Omental fat pad (tissue), 4 donors: Measurements from ENCODE around the gene ACP3. TPM values are rescaled to one million over a fixed set of nuclear protein-coding genes. Genes with fewer than 3 reads are reported as not detected.

Experiments used
- ATAC-seq: fragments of 150-250 bp; one replicate; pipeline ENCODE4 v1.9.1; 2016; ENCODE audit warnings: mild to moderate bottlenecking, moderate library complexity; ENCODE audit not compliant: low FRiP score
- DNase-seq: peaks from one replicate; pipeline ENCODE4 v3.0.0-alpha.2; 2019; ENCODE audit warnings: low spot score
- CTCF ChIP-seq, 3 donors: fragments of 450-650 bp; IDR thresholded peaks; one replicate each; pipeline ENCODE4 v1.5.1; 2016 to 2017; ENCODE audit warnings: antibody characterized with exemption in 3 of 3, mild to moderate bottlenecking in 3 of 3, moderate library complexity in 2 of 3
- total RNA-seq, 4 donors: library from RNA; depleted of rRNA; stranded (reverse); fragments of >200 nt; gene quantifications; one replicate each; pipeline ENCODE4 v1.1.0, GENCODE V29; 2016

Gene ACP3
- total RNA-seq, result 1 to 10 TPM; 2.0 to 4.6 (median 4.2) TPM

GRCh38 chr3:132317229-132317948, at the start of gene ACP3:
ACP3 (plus strand) TSS chr3:132317407; CDS start chr3:132317457, 50 bp downstream.
- TF ChIP-seq CTCF (IDR thresholded peaks at IDR 0.05), result no peak
- ATAC-seq, result peak; percentile 75
- no peak for DNase-seq

GRCh38 chr3:132268956-132269355, 48.3 kb upstream of the ACP3 start:
- no peak for TF ChIP-seq CTCF (IDR thresholded peaks at IDR 0.05)
- DNase-seq (no peak), ATAC-seq (no peak)

DNA sequence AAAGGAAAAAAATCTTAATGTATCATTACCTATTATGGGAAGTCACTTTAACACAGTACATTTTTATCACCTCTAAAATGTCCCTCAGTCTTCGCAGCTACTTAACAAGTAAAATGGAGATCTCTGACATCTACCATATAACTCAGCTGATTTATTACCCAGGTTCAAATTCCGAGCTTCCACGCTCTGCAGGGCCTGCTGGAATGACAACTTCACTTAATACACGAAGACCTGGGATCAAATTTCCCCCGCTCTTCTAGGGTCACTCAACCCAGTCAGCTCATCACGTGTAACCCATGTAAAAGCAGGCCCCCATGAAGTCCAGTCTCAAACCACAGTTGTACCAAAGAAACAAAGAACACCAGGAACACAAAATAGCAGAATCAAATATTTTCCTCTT, 44.2 kb upstream of the ACP3 start:
- no peak for ATAC-seq
- no peak for DNase-seq
- no peak for TF ChIP-seq CTCF (IDR thresholded peaks at IDR 0.05)

GRCh38 chr3:132276228-132276906, 40.8 kb upstream of the ACP3 start:
- no peak for TF ChIP-seq CTCF (IDR thresholded peaks at IDR 0.05)
- no peak for ATAC-seq
- no peak for DNase-seq

- TF ChIP-seq CTCF (IDR thresholded peaks at IDR 0.05), result no peak
- no peak for DNase-seq
- no peak for ATAC-seq
Measured at GRCh38 chr3:132279030-132279429, 38.2 kb upstream of the ACP3 start.

DNA sequence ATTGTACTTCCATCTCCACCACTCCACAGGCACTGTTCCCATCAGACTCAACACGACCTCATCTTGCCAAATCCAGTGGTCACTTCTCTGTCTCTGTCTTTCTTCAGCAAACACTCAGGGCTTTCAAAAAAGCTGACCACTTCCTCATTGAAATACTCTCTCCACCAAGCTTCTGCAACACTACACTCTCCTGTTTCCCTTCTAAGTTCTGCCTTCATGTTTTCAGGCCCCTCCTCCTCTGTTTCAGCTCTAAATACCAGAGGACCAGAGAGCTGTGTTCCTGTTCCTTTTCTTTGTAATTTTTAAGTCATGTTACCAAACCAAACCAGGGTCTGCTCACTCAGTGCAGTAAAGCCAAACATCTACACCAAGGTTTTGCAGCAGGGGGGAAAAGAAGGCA, 33.8 kb upstream of the ACP3 start:
- no peak for TF ChIP-seq CTCF (IDR thresholded peaks at IDR 0.05)
- ATAC-seq (no peak), DNase-seq (no peak)
